Endodermal cell (in vitro differentiated cells): ENCODE data around the gene AP1B1. TPM values are rescaled to one million over a fixed set of nuclear protein-coding genes. Genes with fewer than 3 reads are reported as not detected.
A peak's percentile ranks its signal among the peaks of the same experiment; 100 is the strongest.

Experiments used
- DNase-seq: peaks from one replicate; pipeline ENCODE4 v3.0.0-alpha.2; 2017
- H3K27ac ChIP-seq: 2 replicates; pipeline ENCODE4 v1.5.1; 2013; ENCODE audit warnings: mild to moderate bottlenecking, low read depth, low read length, moderate library complexity
- H3K27me3 ChIP-seq: 2 replicates; pipeline ENCODE4 v1.6.1; 2013; ENCODE audit warnings: mild to moderate bottlenecking, low read length, moderate library complexity; ENCODE audit not compliant: insufficient read depth, control insufficient read depth, poor library complexity, severe bottlenecking
- H3K36me3 ChIP-seq: 2 replicates; pipeline ENCODE4 v1.7.0; 2013; ENCODE audit warnings: mild to moderate bottlenecking, low read length, moderate library complexity; ENCODE audit not compliant: control insufficient read depth, insufficient read depth
- H3K4me1 ChIP-seq: one replicate; pipeline ENCODE4 v1.7.0; 2013; ENCODE audit warnings: low read length; ENCODE audit not compliant: control insufficient read depth, insufficient read depth
- H3K4me3 ChIP-seq: 2 replicates; pipeline ENCODE4 v1.5.1; 2013; ENCODE audit warnings: mild to moderate bottlenecking, low read length, moderate library complexity
- H3K9ac ChIP-seq: 2 replicates; pipeline ENCODE4 v1.6.1; 2013; ENCODE audit warnings: mild to moderate bottlenecking, low read length, moderate library complexity; ENCODE audit not compliant: poor library complexity, severe bottlenecking; ENCODE audit errors: extremely low read depth
- H3K9me3 ChIP-seq: 2 replicates; pipeline ENCODE4 v1.6.1; 2013; ENCODE audit warnings: mild to moderate bottlenecking, low read length, moderate library complexity; ENCODE audit not compliant: control insufficient read depth
- H3K27ac Mint-ChIP-seq: 2 replicates; pipeline ENCODE4 v1.8.0; 2020; ENCODE audit warnings: mixed read lengths
- H3K27me3 Mint-ChIP-seq: 2 replicates; pipeline ENCODE4 v1.8.0; 2021; ENCODE audit warnings: mild to moderate bottlenecking, mixed read lengths; ENCODE audit not compliant: insufficient read depth
- H3K36me3 Mint-ChIP-seq: 2 replicates; pipeline ENCODE4 v1.8.0; 2020; ENCODE audit warnings: low read depth, mixed read lengths
- H3K4me1 Mint-ChIP-seq: 2 replicates; pipeline ENCODE4 v1.8.0; 2020; ENCODE audit warnings: mixed read lengths
- H3K4me3 Mint-ChIP-seq: 2 replicates; pipeline ENCODE4 v1.8.0; 2020; ENCODE audit warnings: mild to moderate bottlenecking, moderate library complexity, mixed read lengths
- H3K9me3 Mint-ChIP-seq: 2 replicates; pipeline ENCODE4 v1.8.0; 2020; ENCODE audit warnings: mild to moderate bottlenecking, mixed read lengths
- WGBS, 2 experiments: methylation state at CpG; one replicate each; pipeline versions ENCODE4 v1.1.5 to v1.1.7; 2013; ENCODE audit warnings: missing lambda C conversion rate in 2 of 2, mixed read lengths in 1 of 2; ENCODE audit not compliant: insufficient coverage in 1 of 2, insufficient read length in 1 of 2; 5-methylcytosine and 5-hydroxymethylcytosine counted together
- total RNA-seq, 2 donors: library from RNA; stranded (reverse); fragmentation: NEBNext Ultra II Directional in 1 of 2; extraction: Animal tissue kit (Norgen Biotek cat#: 25700) in 1 of 2; gene quantifications; 2 replicates in 1 of 2; 3 replicates in 1 of 2; pipeline ENCODE4 v1.2.1, GENCODE V29; 2021
- TF ChIP-seq, protein P1 (sequence below): fragments of 200-600 bp; sonication (generic); conservative IDR thresholded peaks from 2 replicates; pipeline ENCODE4 v1.5.0; 2021; ENCODE audit warnings: antibody characterized with exemption, mild to moderate bottlenecking

AP1B1 gene
- total RNA-seq, 2 donors from 2014 or later = 64.9 to 76.6 TPM

DNA sequence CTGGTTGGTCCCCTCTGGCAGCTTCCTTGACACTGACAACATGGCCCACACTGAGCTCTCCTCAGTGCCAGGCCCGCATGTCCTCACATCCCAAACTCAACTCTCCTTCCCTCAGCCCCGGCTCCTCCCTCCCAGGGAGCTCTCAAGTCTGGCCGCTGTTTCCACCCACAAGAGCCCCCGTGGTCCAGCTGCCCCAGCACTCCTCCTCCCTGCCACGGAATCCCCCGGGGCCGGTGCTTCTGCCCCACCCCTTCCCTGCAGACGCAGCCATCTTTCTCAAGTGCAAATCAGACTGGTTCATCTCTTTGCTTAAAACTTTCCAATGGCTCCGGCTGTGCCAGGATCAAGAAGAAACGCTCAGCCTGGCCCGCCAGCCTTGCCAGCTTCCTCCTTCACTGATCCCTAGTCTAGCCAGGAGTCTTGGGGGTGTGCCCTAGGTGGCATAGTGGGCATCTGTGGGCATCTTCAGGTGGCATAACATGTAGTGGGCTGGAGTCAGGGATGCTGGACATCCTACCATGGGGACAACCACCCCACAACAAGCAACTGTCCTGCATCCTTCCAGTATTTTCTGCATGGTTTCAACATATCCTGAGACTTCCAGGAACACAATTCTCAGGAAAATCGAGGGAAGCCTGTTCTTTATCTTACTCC, 50.6 kb downstream of the AP1B1 start:
- 93 to 95% methylated on average over 7 to 12 of the region's 12 CpGs for WGBS, 2 experiments
- Mint-ChIP-seq H3K27ac (no peak overlapping the region), H3K4me3 (no peak overlapping the region)

DNA sequence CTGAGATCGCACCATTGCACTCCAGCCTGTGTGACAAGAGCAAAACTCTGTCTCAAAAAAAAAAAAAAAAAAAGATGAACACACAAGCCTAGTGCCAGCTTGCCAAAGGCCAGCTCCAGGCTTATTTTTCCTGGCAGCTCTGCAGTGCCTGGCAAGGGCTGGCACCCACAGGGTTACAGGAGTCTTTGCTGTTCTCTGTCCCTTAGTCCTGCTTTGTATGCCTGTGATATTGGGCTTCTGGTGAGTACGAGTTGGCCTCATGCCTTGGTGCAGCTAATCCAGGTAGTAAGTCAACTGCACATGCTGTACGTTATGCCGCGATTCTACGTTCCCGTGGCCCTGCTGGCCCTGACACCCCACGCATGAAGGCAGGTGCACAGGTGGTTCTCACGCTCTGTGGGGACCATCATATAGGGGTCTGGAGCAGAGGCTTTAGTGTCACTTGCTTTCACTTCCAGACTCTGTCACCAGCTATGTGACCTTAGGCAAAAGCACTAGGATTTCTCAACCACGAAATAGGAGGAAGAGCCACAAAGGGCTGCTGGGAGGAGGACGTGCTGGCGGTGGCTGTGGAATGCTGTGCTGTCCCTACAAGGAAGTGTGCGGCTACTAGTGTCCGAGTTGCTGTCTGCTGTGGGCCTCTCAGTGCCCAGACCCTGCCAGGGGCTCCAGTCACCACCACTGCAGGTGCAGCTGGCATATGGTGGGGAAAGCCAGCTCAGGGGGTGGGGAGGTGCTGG, 51.4 kb downstream of the AP1B1 start:
- H3K27ac ChIP-seq = no peak overlapping the region
- H3K9ac ChIP-seq = no peak overlapping the region
- H3K4me3 ChIP-seq = no peak overlapping the region
- Mint-ChIP-seq H3K4me3 (no peak overlapping the region), H3K4me1 (peaks cover 11% of the 10 kb centered on the region), H3K27ac (no peak overlapping the region), H3K9me3 (no peaks in the 10 kb centered on the region), H3K27me3 (no peaks in the 10 kb centered on the region), H3K36me3 (peaks cover 50% of the 10 kb centered on the region)
- no peaks in the 10 kb centered on the region for H3K9me3 ChIP-seq
- WGBS, 2 experiments = 97 to 99% methylated on average over 14 of the region's 14 CpGs
- no peaks in the 10 kb centered on the region for H3K4me1 ChIP-seq
- H3K27me3 ChIP-seq = no peaks in the 10 kb centered on the region
- H3K36me3 ChIP-seq = peaks cover 70% of the 10 kb centered on the region
- TF ChIP-seq, protein P1, sequence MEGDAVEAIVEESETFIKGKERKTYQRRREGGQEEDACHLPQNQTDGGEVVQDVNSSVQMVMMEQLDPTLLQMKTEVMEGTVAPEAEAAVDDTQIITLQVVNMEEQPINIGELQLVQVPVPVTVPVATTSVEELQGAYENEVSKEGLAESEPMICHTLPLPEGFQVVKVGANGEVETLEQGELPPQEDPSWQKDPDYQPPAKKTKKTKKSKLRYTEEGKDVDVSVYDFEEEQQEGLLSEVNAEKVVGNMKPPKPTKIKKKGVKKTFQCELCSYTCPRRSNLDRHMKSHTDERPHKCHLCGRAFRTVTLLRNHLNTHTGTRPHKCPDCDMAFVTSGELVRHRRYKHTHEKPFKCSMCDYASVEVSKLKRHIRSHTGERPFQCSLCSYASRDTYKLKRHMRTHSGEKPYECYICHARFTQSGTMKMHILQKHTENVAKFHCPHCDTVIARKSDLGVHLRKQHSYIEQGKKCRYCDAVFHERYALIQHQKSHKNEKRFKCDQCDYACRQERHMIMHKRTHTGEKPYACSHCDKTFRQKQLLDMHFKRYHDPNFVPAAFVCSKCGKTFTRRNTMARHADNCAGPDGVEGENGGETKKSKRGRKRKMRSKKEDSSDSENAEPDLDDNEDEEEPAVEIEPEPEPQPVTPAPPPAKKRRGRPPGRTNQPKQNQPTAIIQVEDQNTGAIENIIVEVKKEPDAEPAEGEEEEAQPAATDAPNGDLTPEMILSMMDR = no peak
- DNase-seq = no peak

More for the DNA sequence above, 50.6 kb downstream of the AP1B1 start:
- peaks cover 68% of the 10 kb centered on the region for H3K36me3 ChIP-seq
- H3K27me3 Mint-ChIP-seq = no peaks in the 10 kb centered on the region
- no peaks in the 10 kb centered on the region for H3K9me3 Mint-ChIP-seq
- no peaks in the 10 kb centered on the region for H3K4me1 ChIP-seq
- H3K27ac ChIP-seq = no peak overlapping the region
- peaks cover 56% of the 10 kb centered on the region for H3K36me3 Mint-ChIP-seq
- H3K4me3 ChIP-seq = no peak overlapping the region
- H3K4me1 Mint-ChIP-seq = peaks cover 11% of the 10 kb centered on the region
- H3K9ac ChIP-seq = no peak overlapping the region
- H3K9me3 ChIP-seq = no peaks in the 10 kb centered on the region
- H3K27me3 ChIP-seq = no peaks in the 10 kb centered on the region
- no peak for DNase-seq
- TF ChIP-seq, protein P1 = no peak

DNA sequence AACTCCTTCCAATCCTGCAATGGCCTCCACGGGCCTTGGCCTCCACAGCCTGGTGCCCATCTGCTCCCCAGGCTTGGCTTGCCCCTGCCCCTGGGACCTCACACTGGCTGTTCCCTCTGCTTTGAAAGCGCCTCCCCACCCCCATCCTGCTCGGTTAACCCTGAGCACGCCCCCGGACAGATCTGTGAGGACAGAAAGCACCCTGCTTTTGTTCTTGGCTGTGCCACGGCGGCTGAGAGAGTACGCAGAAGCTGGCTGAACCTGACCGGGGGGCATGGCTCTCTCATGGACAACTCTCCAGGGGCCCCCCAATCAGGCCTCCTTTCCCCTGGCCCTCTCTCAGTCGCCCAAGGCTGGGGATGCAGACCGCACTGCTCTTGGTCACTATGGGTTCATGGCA, 52.7 kb downstream of the AP1B1 start:
- H3K36me3 ChIP-seq = peaks cover 66% of the 10 kb centered on the region
- Mint-ChIP-seq H3K4me1 (peaks cover 11% of the 10 kb centered on the region), H3K27ac (peak overlapping the region; percentile 52), H3K9me3 (no peaks in the 10 kb centered on the region), H3K36me3 (peaks cover 46% of the 10 kb centered on the region), H3K4me3 (no peak overlapping the region), H3K27me3 (no peaks in the 10 kb centered on the region)
- 92 to 97% methylated on average over 9 to 11 of the region's 11 CpGs for WGBS, 2 experiments
- no peak overlapping the region for H3K9ac ChIP-seq
- no peak overlapping the region for H3K27ac ChIP-seq
- no peak for DNase-seq
- no peak overlapping the region for H3K4me3 ChIP-seq
- H3K4me1 ChIP-seq = no peaks in the 10 kb centered on the region
- TF ChIP-seq, protein P1 = no peak
- H3K27me3 ChIP-seq = no peaks in the 10 kb centered on the region
- no peaks in the 10 kb centered on the region for H3K9me3 ChIP-seq
